H1 (cell line): Measurements from ENCODE around the gene PHTF2. TPM values are rescaled to one million over a fixed set of nuclear protein-coding genes. Genes with fewer than 3 reads are reported as not detected.
A peak's percentile ranks its signal among the peaks of the same experiment; 100 is the strongest.

ENCODE experiments used
- CTCF ChIA-PET: fragments of 300-600 bp; sonication (Branson Sonifier 250); formaldehyde crosslinking; loops from one replicate; lab custom pipeline; 2021; ENCODE audit not compliant: partially characterized antibody; lab: Charles Lee
- POLR2A ChIA-PET: fragments of 300-600 bp; sonication (Branson Sonifier 250); formaldehyde crosslinking; loops from one replicate; lab custom pipeline; 2021; ENCODE audit warnings: inconsistent platforms; ENCODE audit not compliant: partially characterized antibody; lab: Charles Lee
- DNase-seq, 2 experiments: peaks; one replicate each; pipeline versions ENCODE4 v3.0.0 to v3.0.0-alpha.2; 2010 to 2022; ENCODE audit warnings: low spot score in 2 of 2, low read depth in 1 of 2, mixed read lengths in 1 of 2
- FAIRE-seq: peaks from 2 replicates; lab custom pipeline; 2011; peaks lifted over from hg19 to GRCh38; lab: Jason Lieb, UNC
- H2AFZ ChIP-seq: 2 replicates; pipeline ENCODE4 v1.8.1; 2012; ENCODE audit warnings: low read length, inconsistent platforms
- H2AK5ac ChIP-seq: 2 replicates; pipeline ENCODE4 v1.6.1; 2013; ENCODE audit warnings: low read depth, low read length
- H2BK120ac ChIP-seq: replicated peaks from 2 replicates; pipeline ENCODE3; 2013; ENCODE audit warnings: low read depth, low read length, inconsistent platforms
- H2BK12ac ChIP-seq: 2 replicates; pipeline ENCODE4 v1.6.1; 2013; ENCODE audit warnings: low read depth, low read length
- H2BK15ac ChIP-seq: 2 replicates; pipeline ENCODE4 v1.6.1; 2013; ENCODE audit warnings: low read length
- H2BK20ac ChIP-seq: 2 replicates; pipeline ENCODE4 v1.6.1; 2013; ENCODE audit warnings: low read length
- H2BK5ac ChIP-seq: 2 replicates; pipeline ENCODE4 v1.6.1; 2013; ENCODE audit warnings: low read depth, low read length
- H3K14ac ChIP-seq: 2 replicates; pipeline ENCODE4 v1.6.1; 2013; ENCODE audit warnings: inconsistent platforms; ENCODE audit not compliant: insufficient read length
- H3K18ac ChIP-seq: 2 replicates; pipeline ENCODE4 v1.6.1; 2013; ENCODE audit warnings: low read length; ENCODE audit errors: extremely low read depth
- H3K23ac ChIP-seq: 2 replicates; pipeline ENCODE4 v1.6.1; 2013; ENCODE audit warnings: inconsistent platforms; ENCODE audit not compliant: insufficient read length
- H3K23me2 ChIP-seq: 2 replicates; pipeline ENCODE4 v1.6.1; 2013; ENCODE audit warnings: low read depth, low read length
- H3K27ac ChIP-seq: 2 replicates; pipeline ENCODE4 v1.6.1; 2011; ENCODE audit warnings: low read depth, low read length, inconsistent platforms
- H3K27me3 ChIP-seq, 4 experiments: replicated peaks in 1 of 4; 1 replicate in 1 of 4; 2 replicates in 3 of 4; pipeline versions ENCODE4 v1.6.1 to v1.8.1; 2011 to 2013; ENCODE audit warnings: low read length in 3 of 4, mild to moderate bottlenecking in 3 of 4, inconsistent platforms in 2 of 4, mixed read lengths in 2 of 4, moderate library complexity in 1 of 4; ENCODE audit not compliant: control insufficient read depth in 3 of 4, insufficient read depth in 3 of 4; ENCODE audit errors: extremely low read depth in 1 of 4
- H3K36me3 ChIP-seq, 4 experiments: 2 replicates each; pipeline versions ENCODE4 v1.6.1 to v1.8.1; 2011 to 2013; ENCODE audit warnings: mild to moderate bottlenecking in 4 of 4, low read length in 3 of 4, moderate library complexity in 2 of 4, control low read depth in 1 of 4, inconsistent platforms in 1 of 4; ENCODE audit not compliant: insufficient read depth in 4 of 4, control insufficient read depth in 2 of 4
- H3K4ac ChIP-seq: replicated peaks from 2 replicates; pipeline ENCODE3; 2013; ENCODE audit warnings: low read length, low read depth, mixed read lengths, inconsistent platforms; ENCODE audit not compliant: insufficient read length
- H3K4me1 ChIP-seq, 4 experiments: replicated peaks in 1 of 4; 1 replicate in 1 of 4; 2 replicates in 3 of 4; pipeline versions ENCODE4 v1.6.1 to v1.8.1; 2011 to 2013; ENCODE audit warnings: low read length in 3 of 4, inconsistent platforms in 2 of 4, mixed read lengths in 1 of 4; ENCODE audit not compliant: insufficient read depth in 4 of 4, control insufficient read depth in 3 of 4
- H3K4me2 ChIP-seq, 2 experiments: 2 replicates each; pipeline versions ENCODE4 v1.6.1 to v1.8.1; 2011 to 2013; ENCODE audit warnings: low read depth in 2 of 2, low read length in 2 of 2, control low read depth in 1 of 2, inconsistent platforms in 1 of 2, mild to moderate bottlenecking in 1 of 2; ENCODE audit not compliant: insufficient read depth in 1 of 2
- H3K4me3 ChIP-seq, 4 experiments: fragments of 200-600, 300-600 bp in 1 of 4; sonication (generic), shearing (Covaris generic), sonication (Bioruptor Twin) in 1 of 4; 2 replicates each; pipeline versions ENCODE4 v1.5.1 to v1.8.1; 2011 to 2016; ENCODE audit warnings: low read length in 4 of 4, low read depth in 3 of 4, control low read depth in 2 of 4, inconsistent platforms in 2 of 4, mild to moderate bottlenecking in 2 of 4, mixed read lengths in 1 of 4, moderate library complexity in 1 of 4; ENCODE audit not compliant: insufficient read depth in 2 of 4; ENCODE audit errors: extremely low read depth in 1 of 4
- H3K56ac ChIP-seq: replicated peaks from 2 replicates; pipeline ENCODE3; 2013; ENCODE audit warnings: low read depth, mild to moderate bottlenecking, mixed read lengths, low read length, inconsistent platforms; ENCODE audit not compliant: insufficient read length
- H3K79me1 ChIP-seq: 2 replicates; pipeline ENCODE4 v1.6.1; 2013; ENCODE audit warnings: low read depth, low read length, control low read depth
- H3K79me2 ChIP-seq, 2 experiments: 2 replicates each; pipeline versions ENCODE4 v1.6.1 to v1.8.1; 2012 to 2013; ENCODE audit warnings: low read length in 2 of 2, mild to moderate bottlenecking in 2 of 2, inconsistent platforms in 1 of 2; ENCODE audit not compliant: insufficient read depth in 2 of 2, control insufficient read depth in 1 of 2
- H3K9ac ChIP-seq, 4 experiments: replicated peaks in 1 of 4; 1 replicate in 1 of 4; 2 replicates in 3 of 4; pipeline versions ENCODE4 v1.6.1 to v1.8.1; 2011 to 2013; ENCODE audit warnings: low read depth in 3 of 4, low read length in 3 of 4, control low read depth in 2 of 4, mild to moderate bottlenecking in 2 of 4, moderate library complexity in 2 of 4, inconsistent platforms in 1 of 4; ENCODE audit errors: extremely low read depth in 1 of 4
- H3K9me3 ChIP-seq, 2 experiments: 2 replicates each; pipeline versions ENCODE4 v1.6.1 to v1.8.1; 2012 to 2013; ENCODE audit warnings: mild to moderate bottlenecking in 2 of 2, moderate library complexity in 2 of 2, control low read depth in 1 of 2, inconsistent platforms in 1 of 2, low read depth in 1 of 2, low read length in 1 of 2, mixed read lengths in 1 of 2; ENCODE audit not compliant: insufficient read depth in 2 of 2
- H4K20me1 ChIP-seq, 2 experiments: replicated peaks in 1 of 2; 2 replicates each; pipeline versions ENCODE3 to v1.8.1; 2011 to 2013; ENCODE audit warnings: inconsistent platforms in 2 of 2, low read length in 2 of 2, mild to moderate bottlenecking in 1 of 2; ENCODE audit not compliant: insufficient read depth in 2 of 2, control insufficient read depth in 1 of 2
- H4K5ac ChIP-seq: 2 replicates; pipeline ENCODE4 v1.6.1; 2013; ENCODE audit warnings: low read length, low read depth, mixed read lengths, inconsistent platforms; ENCODE audit not compliant: insufficient read length
- H4K8ac ChIP-seq: 2 replicates; pipeline ENCODE4 v1.8.0; 2013; ENCODE audit warnings: mild to moderate bottlenecking, moderate library complexity, low read length, inconsistent platforms; ENCODE audit not compliant: insufficient read depth; ENCODE audit errors: extremely low read depth
- H4K91ac ChIP-seq: replicated peaks from 2 replicates; pipeline ENCODE3; 2013; ENCODE audit warnings: low read length, mixed read lengths, inconsistent platforms; ENCODE audit not compliant: insufficient read length
- BCL11A ChIP-seq, 2 experiments: IDR thresholded peaks; one replicate each; pipeline ENCODE4 v1.6.1; 2011; ENCODE audit warnings: low read depth in 2 of 2, low read length in 2 of 2, mild to moderate bottlenecking in 2 of 2
- EGR1 ChIP-seq: IDR thresholded peaks from 2 replicates; pipeline ENCODE4 v1.6.1; 2011; ENCODE audit warnings: low read depth, low read length, borderline replicate concordance
- EZH2 ChIP-seq: fragments of 200-600 bp; sonication (generic); IDR thresholded peaks from 2 replicates; pipeline ENCODE4 v1.7.1; 2012; ENCODE audit warnings: low read depth, mild to moderate bottlenecking, moderate library complexity, low read length, inconsistent platforms; ENCODE audit not compliant: severe bottlenecking
- KDM1A ChIP-seq: fragments of 200-600, 300-600 bp; sonication (generic); IDR thresholded peaks from 2 replicates; pipeline ENCODE4 v1.7.1; 2016; ENCODE audit warnings: mild to moderate bottlenecking, low read length, borderline replicate concordance
- NANOG ChIP-seq: IDR thresholded peaks from 2 replicates; pipeline ENCODE4 v1.6.1; 2011; ENCODE audit warnings: low read length, low read depth, mild to moderate bottlenecking, inconsistent platforms; ENCODE audit not compliant: insufficient read depth, poor library complexity, severe bottlenecking
- SAP30 ChIP-seq: fragments of 300-600 bp; sonication (generic); IDR thresholded peaks from 2 replicates; pipeline ENCODE4 v1.7.1; 2012; ENCODE audit warnings: low read length, moderate library complexity, mild to moderate bottlenecking, inconsistent platforms; ENCODE audit not compliant: insufficient read depth, insufficient replicate concordance
- TCF12 ChIP-seq: IDR thresholded peaks from 2 replicates; pipeline ENCODE4 v1.6.1; 2011; ENCODE audit warnings: low read depth, mild to moderate bottlenecking, low read length
- WGBS, 2 experiments: shearing (Covaris generic) in 1 of 2; methylation state at CpG; one replicate each; pipeline versions ENCODE4 v1.1.6 to v1.1.7; 2013 to 2015; ENCODE audit warnings: low lambda C conversion rate in 2 of 2, mixed read lengths in 2 of 2, inconsistent platforms in 1 of 2, low coverage in 1 of 2, missing lambda C conversion rate in 1 of 2; ENCODE audit not compliant: insufficient replicate concordance in 2 of 2, insufficient coverage in 1 of 2, insufficient read length in 1 of 2; ENCODE audit errors: extremely low coverage in 1 of 2, missing lambda C conversion rate in 1 of 2; 5-methylcytosine and 5-hydroxymethylcytosine counted together
- polyA plus RNA-seq, 7 experiments: library from polyadenylated mRNA; depleted of rRNA in 3 of 7; stranded (reverse) in 5 of 7; unstranded in 2 of 7; fragments of >200 nt in 5 of 7; fragments of 200-250 nt in 2 of 7; gene quantifications; 1 replicate in 5 of 7; 2 replicates in 1 of 7; 4 replicates in 1 of 7; pipeline versions ENCODE4 v1.2.1 to v1.2.3, GENCODE V29; 2011 to 2013; ENCODE audit warnings: missing spikeins in 2 of 7, mixed read lengths in 2 of 7
- total RNA-seq: library from RNA; stranded (reverse); fragmentation: NEBNext Ultra II Directional; extraction: Animal tissue kit (Norgen Biotek cat#: 25700); gene quantifications from 2 replicates; pipeline ENCODE4 v1.2.1, GENCODE V29; 2021
- TF ChIP-seq, protein P1 (sequence below): IDR thresholded peaks from 2 replicates; pipeline ENCODE4 v1.6.1; 2011; ENCODE audit warnings: low read length, improper control_type of control experiment

Gene PHTF2
- total and polyA plus RNA-seq, 2 of the 8 experiments (the other 6 are each of a cell fraction or from before 2014, with no cell fraction given) = 9.0 to 25.4 TPM

DNA sequence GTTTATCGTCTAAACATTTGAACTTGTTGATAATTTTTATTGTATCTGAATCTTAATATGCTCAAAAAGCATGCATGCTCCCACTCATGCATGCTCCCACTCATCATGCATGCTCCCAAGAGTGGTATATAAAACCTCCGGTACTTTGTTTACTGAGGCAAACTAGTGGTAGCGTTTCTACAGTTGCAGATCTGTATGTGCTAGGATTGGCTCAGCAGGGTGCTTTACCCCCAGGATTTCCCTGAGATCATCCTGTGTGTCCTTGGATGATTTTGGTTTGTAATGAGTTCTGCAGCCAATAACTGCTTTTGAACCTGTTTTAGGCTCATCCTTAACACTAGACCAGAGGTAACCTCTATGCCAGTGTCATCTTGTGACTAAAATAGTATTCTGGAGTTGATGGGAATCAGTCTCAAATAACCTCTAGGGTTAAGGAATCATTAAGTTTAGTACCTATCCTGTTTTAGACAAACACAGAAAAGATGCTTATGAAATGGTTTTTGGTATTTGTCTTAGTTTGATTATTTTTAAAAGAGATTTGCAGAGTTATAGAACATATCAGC, 40.4 kb downstream of the PHTF2 start:
- no peak overlapping the region for H4K91ac ChIP-seq
- no peaks in the 10 kb centered on the region for H3K4me1 ChIP-seq
- no peak overlapping the region for H3K14ac ChIP-seq
- H3K27ac ChIP-seq = no peak overlapping the region
- TF ChIP-seq EZH2 = no peak
- no peak for TF ChIP-seq KDM1A
- TF ChIP-seq BCL11A (IDR thresholded peaks at IDR 0.05; ENCODE audit: low read depth in 2 of 2, low read length in 2 of 2) = no peak
- no peak for TF ChIP-seq SAP30
- no peak for TF ChIP-seq EGR1
- no peak for TF ChIP-seq TCF12
- TF ChIP-seq, protein P1, sequence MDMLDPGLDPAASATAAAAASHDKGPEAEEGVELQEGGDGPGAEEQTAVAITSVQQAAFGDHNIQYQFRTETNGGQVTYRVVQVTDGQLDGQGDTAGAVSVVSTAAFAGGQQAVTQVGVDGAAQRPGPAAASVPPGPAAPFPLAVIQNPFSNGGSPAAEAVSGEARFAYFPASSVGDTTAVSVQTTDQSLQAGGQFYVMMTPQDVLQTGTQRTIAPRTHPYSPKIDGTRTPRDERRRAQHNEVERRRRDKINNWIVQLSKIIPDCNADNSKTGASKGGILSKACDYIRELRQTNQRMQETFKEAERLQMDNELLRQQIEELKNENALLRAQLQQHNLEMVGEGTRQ = no peak
- TF ChIP-seq NANOG = no peak
- H3K23me2 ChIP-seq = no peaks in the 10 kb centered on the region
- no peak overlapping the region for H2BK20ac ChIP-seq
- H3K36me3 ChIP-seq = no peaks in the 10 kb centered on the region
- H2AK5ac ChIP-seq = no peak overlapping the region
- no peak overlapping the region for H3K4me2 ChIP-seq
- H4K20me1 ChIP-seq = no peaks in the 10 kb centered on the region
- no peaks in the 10 kb centered on the region for H3K9me3 ChIP-seq
- no peak overlapping the region for H2AFZ ChIP-seq
- no peaks in the 10 kb centered on the region for H3K79me2 ChIP-seq
- H3K4me3 ChIP-seq = no peak overlapping the region
- H2BK15ac ChIP-seq = no peak overlapping the region
- no peaks in the 10 kb centered on the region for H3K27me3 ChIP-seq
- H4K8ac ChIP-seq = no peak overlapping the region
- CTCF ChIA-PET = no interaction called here
- no peak overlapping the region for H3K4ac ChIP-seq
- no peak overlapping the region for H3K9ac ChIP-seq
- H3K79me1 ChIP-seq = no peaks in the 10 kb centered on the region
- no peak overlapping the region for H3K23ac ChIP-seq
- no peak overlapping the region for H4K5ac ChIP-seq
- peak; percentile 28 for FAIRE-seq
- no peak for DNase-seq
- H3K56ac ChIP-seq = no peak overlapping the region
- POLR2A ChIA-PET = interaction anchor here (0.9 kb wide), 1 partner anchor 40 kb away, joined by 3 read pairs; no protein-coding TSS in a partner anchor
- no peak overlapping the region for H2BK120ac ChIP-seq
- no peak overlapping the region for H2BK5ac ChIP-seq
- no peak overlapping the region for H3K18ac ChIP-seq
- WGBS, 2 experiments = 78% methylated on average over 3 of the region's 3 CpGs; no CpG with 5 or more reads in 1 of the 2 experiments
- no peak overlapping the region for H2BK12ac ChIP-seq
